ENCODE data around the gene A2ML1.

- no peak for TF ChIP-seq EZH2 (IDR thresholded peaks at IDR 0.05; ENCODE audit: insufficient read depth, poor library complexity, severe bottlenecking)
- no peak for TF ChIP-seq EZH2phosphoT487 (IDR thresholded peaks at IDR 0.05; ENCODE audit: insufficient read depth, low read depth)
These were observed 81.2 kb downstream of the A2ML1 start for GRCh38 chr12:8903646-8904045.

Measured in GM23248 (cell line).